Measurements from ENCODE around the gene CORO7.

- TF ChIP-seq CTCF (IDR thresholded peaks at IDR 0.05) (no peak), POLR2A (IDR thresholded peaks at IDR 0.05) (no peak)
These were observed 71.2 kb downstream of the CORO7 start for GRCh38 chr16:4344983-4345835.

All from transverse colon (tissue), 3 donors.